HCT116 (cell line): ENCODE results near the gene EMC10. TPM values are rescaled to one million over a fixed set of nuclear protein-coding genes. Genes with fewer than 3 reads are reported as not detected.
A peak's percentile ranks its signal among the peaks of the same experiment; 100 is the strongest.

Experiments
- ATAC-seq: fragments of 200-7000 bp; cut with Tn5 transposase; 2 replicates; pipeline ENCODE4 v1.9.1; 2020; ENCODE audit warnings: mild to moderate bottlenecking, moderate library complexity
- Bru-seq: library from RNA; stranded (reverse); fragments of 400-500 nt; gene quantifications from one replicate; lab custom pipeline; 2021; lab: Mats Ljungman, UMichigan
- BruChase-seq, 2 experiments: library from RNA; stranded (reverse); fragments of 400-500 nt; gene quantifications; one replicate each; lab custom pipeline; 2021; lab: Mats Ljungman, UMichigan
- BruUV-seq: library from RNA; stranded (reverse); fragments of 400-500 nt; replicated peaks from 2 replicates; lab custom pipeline; 2021; lab: Mats Ljungman, UMichigan
- CTCF ChIA-PET: fragments of 300-600 bp; sonication (Branson Sonifier 250); formaldehyde crosslinking; loops from one replicate; lab custom pipeline; 2021; ENCODE audit warnings: antibody characterized with exemption; lab: Charles Lee
- POLR2A ChIA-PET: fragments of 300-600, 350-600 bp; sonication (Branson Sonifier 250); formaldehyde crosslinking; loops from one replicate; lab custom pipeline; 2021; ENCODE audit warnings: antibody characterized with exemption; lab: Charles Lee
- RAD21 ChIA-PET, 2 experiments: fragments of 300-600 bp; sonication (Branson Sonifier 250); formaldehyde crosslinking; loops; one replicate each; lab custom pipeline; 2023; ENCODE audit warnings: low total read pairs in 2 of 2; ENCODE audit not compliant: uncharacterized antibody in 2 of 2, unreplicated experiment in 2 of 2, low non-redundant PET in 1 of 2; lab: Charles Lee
- DNase-seq: peaks from one replicate; pipeline ENCODE4 v3.0.0-alpha.2; 2010; ENCODE audit warnings: low read depth, low spot score
- H2AFZ ChIP-seq: fragments of 200-600 bp; shearing (Covaris generic), sonication (generic); 2 replicates; pipeline ENCODE4 v1.6.1; 2017; ENCODE audit warnings: low read depth, mixed run types, mixed read lengths, antibody characterized with exemption, low read length; ENCODE audit not compliant: poor library complexity, severe bottlenecking
- H3K27ac ChIP-seq: 2 replicates; pipeline ENCODE4 v1.5.1; 2012; ENCODE audit warnings: low read depth, low read length
- H3K27me3 ChIP-seq: fragments of 200-600 bp; sonication (generic); 2 replicates; pipeline ENCODE4 v1.6.1; 2016; ENCODE audit warnings: mixed run types, low read length, mixed read lengths; ENCODE audit not compliant: insufficient read depth
- H3K36me3 ChIP-seq, 2 experiments: fragments of 200-500 bp in 1 of 2; fragments of 200-600 bp in 1 of 2; sonication (Bioruptor generic) in 1 of 2; sonication (generic) in 1 of 2; 2 replicates each; pipeline versions ENCODE4 v1.5.1 to v1.6.1; 2014 to 2016; ENCODE audit warnings: low read length in 2 of 2, inconsistent platforms in 1 of 2, mixed read lengths in 1 of 2, mixed run types in 1 of 2; ENCODE audit not compliant: insufficient read depth in 2 of 2, control insufficient read depth in 1 of 2
- H3K4me1 ChIP-seq, 2 experiments: fragments of 200-600 bp in 1 of 2; sonication (generic) in 1 of 2; 2 replicates each; pipeline versions ENCODE4 v1.5.1 to v1.6.1; 2012 to 2017; ENCODE audit warnings: low read length in 2 of 2, inconsistent platforms in 1 of 2, mild to moderate bottlenecking in 1 of 2, mixed read lengths in 1 of 2, mixed run types in 1 of 2, moderate library complexity in 1 of 2; ENCODE audit not compliant: insufficient read depth in 2 of 2, control insufficient read depth in 1 of 2
- H3K4me2 ChIP-seq: fragments of 200-600 bp; sonication (generic); 2 replicates; pipeline ENCODE4 v1.6.1; 2017; ENCODE audit warnings: mixed run types, low read length, mixed read lengths
- H3K4me3 ChIP-seq, 2 experiments: fragments of 200-600 bp in 1 of 2; sonication (generic) in 1 of 2; replicated peaks in 1 of 2; 2 replicates each; pipeline ENCODE4 v1.5.1; 2011 to 2016; ENCODE audit warnings: low read length in 2 of 2, control low read depth in 1 of 2, low read depth in 1 of 2, mild to moderate bottlenecking in 1 of 2, mixed read lengths in 1 of 2, mixed run types in 1 of 2
- H3K79me2 ChIP-seq: fragments of 200-600 bp; sonication (generic); 2 replicates; pipeline ENCODE4 v1.6.1; 2017; ENCODE audit warnings: mild to moderate bottlenecking, mixed run types, low read length, moderate library complexity, mixed read lengths; ENCODE audit not compliant: insufficient read depth
- H3K9ac ChIP-seq: fragments of 200-600 bp; sonication (generic); 2 replicates; pipeline ENCODE4 v1.6.1; 2016; ENCODE audit warnings: low read length, mixed read lengths
- H3K9me2 ChIP-seq: fragments of 200-600 bp; sonication (generic), shearing (Covaris generic); 2 replicates; pipeline ENCODE4 v1.6.1; 2017; ENCODE audit warnings: mixed run types, mild to moderate bottlenecking, moderate library complexity; ENCODE audit not compliant: insufficient read depth
- H3K9me3 ChIP-seq, 2 experiments: fragments of 200-500 bp in 1 of 2; fragments of 200-600 bp in 1 of 2; sonication (Bioruptor generic) in 1 of 2; sonication (generic) in 1 of 2; 2 replicates each; pipeline ENCODE4 v1.6.1; 2014 to 2017; ENCODE audit warnings: low read length in 2 of 2, mixed read lengths in 2 of 2, inconsistent platforms in 1 of 2, low read depth in 1 of 2, mild to moderate bottlenecking in 1 of 2, mixed run types in 1 of 2, moderate library complexity in 1 of 2; ENCODE audit not compliant: control insufficient read depth in 1 of 2, insufficient read depth in 1 of 2
- H4K20me1 ChIP-seq: fragments of 200-600 bp; sonication (generic), shearing (Covaris generic); 2 replicates; pipeline ENCODE4 v1.6.1; 2017; ENCODE audit warnings: mixed run types, mild to moderate bottlenecking, moderate library complexity; ENCODE audit not compliant: insufficient read depth
- CBX3 ChIP-seq: IDR thresholded peaks from 2 replicates; pipeline ENCODE4 v1.6.1; 2012; ENCODE audit warnings: low read depth
- CEBPB ChIP-seq: IDR thresholded peaks from 2 replicates; pipeline ENCODE4 v1.6.1; 2012; ENCODE audit warnings: low read depth
- CTCF ChIP-seq, 3 experiments: fragments of 200-600 bp in 1 of 3; sonication (generic) in 1 of 3; IDR thresholded peaks in 2 of 3; conservative IDR thresholded peaks in 1 of 3; 2 replicates each; pipeline ENCODE4 v1.5.1; 2012 to 2017; ENCODE audit warnings: low read depth in 2 of 3, low read length in 2 of 3, antibody characterized with exemption in 1 of 3, borderline replicate concordance in 1 of 3, control low read depth in 1 of 3, mild to moderate bottlenecking in 1 of 3, mixed read lengths in 1 of 3, mixed run types in 1 of 3, moderate library complexity in 1 of 3; ENCODE audit not compliant: insufficient read depth in 1 of 3
- ELF1 ChIP-seq: IDR thresholded peaks from 2 replicates; pipeline ENCODE4 v1.6.1; 2012; ENCODE audit warnings: low read depth, borderline replicate concordance
- EZH2phosphoT487 ChIP-seq: fragments of 200-600 bp; IDR thresholded peaks from 2 replicates; pipeline ENCODE4 v1.6.1; 2018; ENCODE audit warnings: antibody characterized with exemption, borderline replicate concordance
- FOSL1 ChIP-seq: IDR thresholded peaks from 2 replicates; pipeline ENCODE4 v1.6.1; 2012; ENCODE audit warnings: low read depth
- POLR2A ChIP-seq: IDR thresholded peaks from 2 replicates; pipeline ENCODE4 v1.7.0; 2011; ENCODE audit warnings: borderline replicate concordance; ENCODE audit not compliant: insufficient read depth, insufficient read length; ENCODE audit errors: extremely low read depth
- POLR2AphosphoS5 ChIP-seq: IDR thresholded peaks from 2 replicates; pipeline ENCODE4 v1.6.1; 2011; ENCODE audit warnings: mild to moderate bottlenecking, low read depth, low read length, moderate library complexity
- RAD21 ChIP-seq: IDR thresholded peaks from 2 replicates; pipeline ENCODE4 v1.6.1; 2012; ENCODE audit warnings: low read depth, mild to moderate bottlenecking
- SIN3A ChIP-seq: IDR thresholded peaks from 2 replicates; pipeline ENCODE4 v1.6.1; 2012; ENCODE audit warnings: low read depth
- SP1 ChIP-seq: IDR thresholded peaks from 2 replicates; pipeline ENCODE4 v1.6.1; 2012; ENCODE audit warnings: low read depth
- SRF ChIP-seq: IDR thresholded peaks from 2 replicates; pipeline ENCODE4 v1.6.1; 2012; ENCODE audit warnings: low read depth
- TCF7L2 ChIP-seq: IDR thresholded peaks from 2 replicates; pipeline ENCODE4 v1.7.0; 2011; ENCODE audit warnings: borderline replicate concordance, inconsistent platforms; ENCODE audit not compliant: insufficient read depth, insufficient read length; ENCODE audit errors: extremely low read depth
- ZFX ChIP-seq: fragments of 450-650 bp; IDR thresholded peaks from 2 replicates; pipeline ENCODE4 v1.6.1; 2017
- intact Hi-C: fragments of 100-400 bp; cut with micrococcal nuclease; formaldehyde crosslinking; loops from 2 replicates; pipeline ENCODE4 v1.10.0; 2022
- long read RNA-seq: library from polyadenylated mRNA; unstranded; transcript quantifications from one replicate; pipeline ENCODE4 v2.0.0, GENCODE V29; 2021; ENCODE audit not compliant: unreplicated experiment
- polyA plus RNA-seq: library from polyadenylated mRNA; unstranded; fragments of >200 nt; gene quantifications from 2 replicates; pipeline ENCODE4 v1.2.1, GENCODE V29; 2012; ENCODE audit warnings: missing spikeins
- total RNA-seq: library from RNA; stranded (reverse); gene quantifications from one replicate; pipeline ENCODE4 v1.2.1, GENCODE V29; 2021; ENCODE audit not compliant: unreplicated experiment
- TF ChIP-seq, protein P1 (sequence below): IDR thresholded peaks from 2 replicates; pipeline ENCODE4 v1.6.1; 2011; ENCODE audit warnings: mild to moderate bottlenecking, low read length, moderate library complexity; ENCODE audit not compliant: insufficient replicate concordance; ENCODE audit errors: extremely low read depth
- TF ChIP-seq, protein P2 (sequence below): IDR thresholded peaks from 2 replicates; pipeline ENCODE4 v1.6.1; 2012
- TF ChIP-seq, protein P3 (sequence below): IDR thresholded peaks from 2 replicates; pipeline ENCODE4 v1.6.1; 2012; ENCODE audit warnings: low read depth

Gene EMC10
- total RNA-seq (92.4 TPM), Bru-seq, nascent RNA (percentile 69 among the genes with signal in this experiment), BruChase-seq, experiment 1, labeled RNA remaining after a 6-hour chase (percentile 88 among the genes with signal in this experiment), BruChase-seq, experiment 2, labeled RNA remaining after a 2-hour chase (percentile 80 among the genes with signal in this experiment)
- 68.1 and 70.4 TPM in 2 replicates for polyA plus RNA-seq
- long read RNA-seq, full-length matches to known transcripts: 18 of 78 reads
- long read RNA-seq, partial matches to known transcripts: 5 of 78 reads
- long read RNA-seq, other reads (novel, unspliced or antisense): 55 of 78 reads

DNA sequence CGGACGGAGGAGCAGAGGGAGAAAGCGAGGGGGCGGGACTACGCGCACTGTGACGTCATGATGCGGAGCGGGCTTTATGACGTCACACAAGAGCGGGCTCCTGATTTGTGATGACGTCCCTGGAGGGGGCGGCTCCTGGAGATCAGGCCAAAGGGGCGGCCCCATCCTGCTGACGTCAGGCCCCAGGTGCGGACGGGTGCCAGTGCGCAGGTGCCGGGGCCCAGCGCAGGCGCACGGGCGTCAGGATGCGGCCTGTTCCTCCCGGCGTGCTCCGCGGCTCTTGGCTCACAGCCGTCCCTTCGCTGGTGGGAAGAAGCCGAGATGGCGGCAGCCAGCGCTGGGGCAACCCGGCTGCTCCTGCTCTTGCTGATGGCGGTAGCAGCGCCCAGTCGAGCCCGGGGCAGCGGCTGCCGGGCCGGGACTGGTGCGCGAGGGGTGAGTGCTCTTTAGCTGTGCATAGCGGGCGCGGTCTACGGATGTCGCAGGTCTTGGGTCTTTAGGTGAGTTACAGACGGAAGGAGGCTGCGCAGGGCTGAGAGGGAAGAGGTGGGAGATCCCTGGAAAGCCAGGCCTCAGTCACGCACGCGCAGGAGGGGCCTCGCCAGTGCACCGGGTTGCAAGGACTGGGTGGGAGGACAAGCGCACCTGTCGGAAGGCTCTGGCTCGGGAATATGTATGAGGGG, at the start of gene EMC10, which contains the start of gene GARIN5A:
EMC10 (plus strand) TSS at position 284 of the 683 bp plus-strand sequence; CDS start at position 322, 38 bp downstream.
GARIN5A (minus strand) TSS at position 625 of the 683 bp plus-strand sequence; CDS start at position 165, 460 bp downstream.
- CTCF ChIA-PET: no interaction called here
- TF ChIP-seq EZH2phosphoT487 (no peak), CEBPB (no peak), SIN3A (no peak), RAD21 (no peak), SRF (no peak), TCF7L2 (no peak), SP1 (peak; percentile 69; the same call in 1 of the 2 replicates), ZFX (peak; percentile 67; the same call in 1 of the 2 replicates), POLR2AphosphoS5 (peak; percentile 95), ELF1 (no peak), FOSL1 (no peak), CTCF (IDR thresholded peaks at IDR 0.05 in 2 of 3, conservative IDR thresholded peaks at IDR 0.05 in 1 of 3; ENCODE audit: borderline replicate concordance in 1 of 3, insufficient read depth in 1 of 3, low read depth in 2 of 3, low read length in 2 of 3) (no peak), POLR2A (peak; percentile 92), CBX3 (no peak)
- TF ChIP-seq, protein P1, sequence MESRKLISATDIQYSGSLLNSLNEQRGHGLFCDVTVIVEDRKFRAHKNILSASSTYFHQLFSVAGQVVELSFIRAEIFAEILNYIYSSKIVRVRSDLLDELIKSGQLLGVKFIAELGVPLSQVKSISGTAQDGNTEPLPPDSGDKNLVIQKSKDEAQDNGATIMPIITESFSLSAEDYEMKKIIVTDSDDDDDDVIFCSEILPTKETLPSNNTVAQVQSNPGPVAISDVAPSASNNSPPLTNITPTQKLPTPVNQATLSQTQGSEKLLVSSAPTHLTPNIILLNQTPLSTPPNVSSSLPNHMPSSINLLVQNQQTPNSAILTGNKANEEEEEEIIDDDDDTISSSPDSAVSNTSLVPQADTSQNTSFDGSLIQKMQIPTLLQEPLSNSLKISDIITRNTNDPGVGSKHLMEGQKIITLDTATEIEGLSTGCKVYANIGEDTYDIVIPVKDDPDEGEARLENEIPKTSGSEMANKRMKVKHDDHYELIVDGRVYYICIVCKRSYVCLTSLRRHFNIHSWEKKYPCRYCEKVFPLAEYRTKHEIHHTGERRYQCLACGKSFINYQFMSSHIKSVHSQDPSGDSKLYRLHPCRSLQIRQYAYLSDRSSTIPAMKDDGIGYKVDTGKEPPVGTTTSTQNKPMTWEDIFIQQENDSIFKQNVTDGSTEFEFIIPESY: no peak
- TF ChIP-seq, protein P2, sequence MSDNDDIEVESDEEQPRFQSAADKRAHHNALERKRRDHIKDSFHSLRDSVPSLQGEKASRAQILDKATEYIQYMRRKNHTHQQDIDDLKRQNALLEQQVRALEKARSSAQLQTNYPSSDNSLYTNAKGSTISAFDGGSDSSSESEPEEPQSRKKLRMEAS: peak; percentile 60
- TF ChIP-seq, protein P3, sequence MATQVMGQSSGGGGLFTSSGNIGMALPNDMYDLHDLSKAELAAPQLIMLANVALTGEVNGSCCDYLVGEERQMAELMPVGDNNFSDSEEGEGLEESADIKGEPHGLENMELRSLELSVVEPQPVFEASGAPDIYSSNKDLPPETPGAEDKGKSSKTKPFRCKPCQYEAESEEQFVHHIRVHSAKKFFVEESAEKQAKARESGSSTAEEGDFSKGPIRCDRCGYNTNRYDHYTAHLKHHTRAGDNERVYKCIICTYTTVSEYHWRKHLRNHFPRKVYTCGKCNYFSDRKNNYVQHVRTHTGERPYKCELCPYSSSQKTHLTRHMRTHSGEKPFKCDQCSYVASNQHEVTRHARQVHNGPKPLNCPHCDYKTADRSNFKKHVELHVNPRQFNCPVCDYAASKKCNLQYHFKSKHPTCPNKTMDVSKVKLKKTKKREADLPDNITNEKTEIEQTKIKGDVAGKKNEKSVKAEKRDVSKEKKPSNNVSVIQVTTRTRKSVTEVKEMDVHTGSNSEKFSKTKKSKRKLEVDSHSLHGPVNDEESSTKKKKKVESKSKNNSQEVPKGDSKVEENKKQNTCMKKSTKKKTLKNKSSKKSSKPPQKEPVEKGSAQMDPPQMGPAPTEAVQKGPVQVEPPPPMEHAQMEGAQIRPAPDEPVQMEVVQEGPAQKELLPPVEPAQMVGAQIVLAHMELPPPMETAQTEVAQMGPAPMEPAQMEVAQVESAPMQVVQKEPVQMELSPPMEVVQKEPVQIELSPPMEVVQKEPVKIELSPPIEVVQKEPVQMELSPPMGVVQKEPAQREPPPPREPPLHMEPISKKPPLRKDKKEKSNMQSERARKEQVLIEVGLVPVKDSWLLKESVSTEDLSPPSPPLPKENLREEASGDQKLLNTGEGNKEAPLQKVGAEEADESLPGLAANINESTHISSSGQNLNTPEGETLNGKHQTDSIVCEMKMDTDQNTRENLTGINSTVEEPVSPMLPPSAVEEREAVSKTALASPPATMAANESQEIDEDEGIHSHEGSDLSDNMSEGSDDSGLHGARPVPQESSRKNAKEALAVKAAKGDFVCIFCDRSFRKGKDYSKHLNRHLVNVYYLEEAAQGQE: no peak

More for the DNA sequence above, at the start of gene EMC10, which contains the start of gene GARIN5A:
- Histone ChIP-seq H3K9me2 (no peaks in the 10 kb centered on the region), H3K36me3 (peaks cover 12 to 21% of the 10 kb centered on the region in 2 experiments; a peak in 3 of 4 replicates), H3K27ac (peak within 1 kb of the TSS; percentile 93), H3K4me3 (peak within 1 kb of the TSS; percentile 92 to 100), H2AFZ (peak within 1 kb of the TSS; percentile 68), H3K4me2 (peak within 1 kb of the TSS; percentile 97), H3K79me2 (peaks cover 38% of the 10 kb centered on the region), H3K9ac (peak within 1 kb of the TSS; percentile 92), H3K27me3 (no peaks in the 10 kb centered on the region), H3K9me3 (no peaks in the 10 kb centered on the region), H4K20me1 (no peaks in the 10 kb centered on the region), H3K4me1 (peaks cover 9 to 21% of the 10 kb centered on the region in 2 experiments; a peak in 3 of 4 replicates)
- POLR2A ChIA-PET: no interaction called here
- peak; percentile 90 for ATAC-seq
- intact Hi-C loops: loop anchor here (1.0 kb wide), 2 partner anchors 35 to 100 kb away; partner anchors contain the start of genes JOSD2 and NR1H2
- no TSS peak for BruUV-seq
- RAD21 ChIA-PET: no interaction called here
- peak; percentile 96 for DNase-seq
